IPS-18a (cell line): ENCODE data around the gene GPER1.
"Not testable (repeated sequence)": the region's sequence is repeated elsewhere in the genome, so short reads cannot be mapped to it uniquely, and the experiment has no call there.

Experiments used
- H3K27ac ChIP-seq: one replicate; pipeline ENCODE4 v1.5.1; 2013; ENCODE audit warnings: low read length
- H3K27me3 ChIP-seq: one replicate; pipeline ENCODE4 v1.6.1; 2013; ENCODE audit warnings: mild to moderate bottlenecking, low read length; ENCODE audit not compliant: control insufficient read depth, insufficient read depth
- H3K36me3 ChIP-seq: one replicate; pipeline ENCODE4 v1.6.1; 2013; ENCODE audit warnings: low read depth, low read length; ENCODE audit not compliant: control insufficient read depth
- H3K4me1 ChIP-seq: one replicate; pipeline ENCODE4 v1.6.1; 2013; ENCODE audit warnings: low read depth, low read length; ENCODE audit not compliant: control insufficient read depth
- H3K4me3 ChIP-seq: one replicate; pipeline ENCODE4 v1.5.1; 2013; ENCODE audit warnings: low read length
- H3K9ac ChIP-seq: one replicate; pipeline ENCODE4 v1.6.1; 2013; ENCODE audit warnings: mild to moderate bottlenecking, low read length, moderate library complexity
- H3K9me3 ChIP-seq: one replicate; pipeline ENCODE4 v1.6.1; 2013; ENCODE audit warnings: low read depth, low read length; ENCODE audit not compliant: control insufficient read depth

The GPER1 gene

GRCh38 chr7:1087952-1088920 lies at the start of gene GPER1:
Gene GPER1, plus strand, starts transcription at chr7:1088113. Its CDS starts 3,616 bp downstream, at chr7:1091729.
- Histone ChIP-seq H3K27me3 (no peaks in the 10 kb centered on the region), H3K4me1 (peaks cover 11% of the 10 kb centered on the region), H3K9me3 (no peaks in the 10 kb centered on the region), H3K36me3 (no peaks in the 10 kb centered on the region), H3K9ac (peak within 1 kb of the TSS; percentile 3), H3K4me3 (peak within 1 kb of the TSS; percentile 55), H3K27ac (no peak within 1 kb of the TSS)

GRCh38 chr7:1040233-1040632 lies 47.7 kb upstream of the GPER1 start:
- H3K9me3 ChIP-seq, H3K27ac ChIP-seq, H3K9ac ChIP-seq, H3K36me3 ChIP-seq, H3K4me3 ChIP-seq, H3K27me3 ChIP-seq: not testable (repeated sequence)
- peaks cover 14% of the 10 kb centered on the region for H3K4me1 ChIP-seq

- Histone ChIP-seq H3K9me3 (no peaks in the 10 kb centered on the region), H3K9ac (no peak overlapping the region), H3K27ac (no peak overlapping the region), H3K4me1 (peaks cover 16% of the 10 kb centered on the region), H3K36me3 (no peaks in the 10 kb centered on the region), H3K4me3 (no peak overlapping the region), H3K27me3 (no peaks in the 10 kb centered on the region)
Measured at GRCh38 chr7:1040790-1041189, 47.1 kb upstream of the GPER1 start.

- H3K36me3 ChIP-seq, result no peaks in the 10 kb centered on the region
- H3K4me1 ChIP-seq, result peaks cover 16% of the 10 kb centered on the region
- H3K27me3 ChIP-seq, result no peaks in the 10 kb centered on the region
- no peak overlapping the region for H3K27ac ChIP-seq
- H3K9me3 ChIP-seq, result no peaks in the 10 kb centered on the region
- H3K9ac ChIP-seq, result no peak overlapping the region
- no peak overlapping the region for H3K4me3 ChIP-seq
Measured at GRCh38 chr7:1041551-1042491, 46.1 kb upstream of the GPER1 start.

- no peaks in the 10 kb centered on the region for H3K27me3 ChIP-seq
- no peak overlapping the region for H3K27ac ChIP-seq
- no peak overlapping the region for H3K4me3 ChIP-seq
- H3K9ac ChIP-seq, result no peak overlapping the region
- no peaks in the 10 kb centered on the region for H3K36me3 ChIP-seq
- peaks cover 16% of the 10 kb centered on the region for H3K4me1 ChIP-seq
- no peaks in the 10 kb centered on the region for H3K9me3 ChIP-seq
Measured at GRCh38 chr7:1042492-1042833, 45.5 kb upstream of the GPER1 start.

GRCh38 chr7:1043552-1044188 lies 44.2 kb upstream of the GPER1 start:
- H3K27me3 ChIP-seq, result no peaks in the 10 kb centered on the region
- H3K27ac ChIP-seq, result peak overlapping the region; percentile 60
- H3K4me1 ChIP-seq, result peaks cover 16% of the 10 kb centered on the region
- peak overlapping the region; percentile 70 for H3K9ac ChIP-seq
- H3K36me3 ChIP-seq, result no peaks in the 10 kb centered on the region
- H3K9me3 ChIP-seq, result no peaks in the 10 kb centered on the region
- H3K4me3 ChIP-seq, result peak overlapping the region; percentile 54

GRCh38 chr7:1044189-1045068 lies 43.5 kb upstream of the GPER1 start, which contains the start of gene GPR146:
Gene GPR146, plus strand, starts transcription at chr7:1044546. Its CDS starts 12,970 bp downstream, at chr7:1057516.
- Histone ChIP-seq H3K27me3 (no peaks in the 10 kb centered on the region), H3K27ac (peak within 1 kb of the TSS; percentile 60), H3K4me1 (peaks cover 16% of the 10 kb centered on the region), H3K4me3 (peak within 1 kb of the TSS; percentile 57), H3K9ac (peak within 1 kb of the TSS; percentile 70), H3K9me3 (no peaks in the 10 kb centered on the region), H3K36me3 (no peaks in the 10 kb centered on the region)

GRCh38 chr7:1045069-1046063 lies 42.5 kb upstream of the GPER1 start:
- no peak overlapping the region for H3K9ac ChIP-seq
- peak overlapping the region; percentile 57 for H3K4me3 ChIP-seq
- H3K9me3 ChIP-seq, result no peaks in the 10 kb centered on the region
- no peak overlapping the region for H3K27ac ChIP-seq
- peaks cover 16% of the 10 kb centered on the region for H3K4me1 ChIP-seq
- H3K27me3 ChIP-seq, result no peaks in the 10 kb centered on the region
- no peaks in the 10 kb centered on the region for H3K36me3 ChIP-seq

- Histone ChIP-seq H3K9ac (no peak overlapping the region), H3K4me3 (no peak overlapping the region), H3K27ac (no peak overlapping the region)
Measured at GRCh38 chr7:1046722-1047679, 40.9 kb upstream of the GPER1 start.

More at GRCh38 chr7:1046722-1047679, 40.9 kb upstream of the GPER1 start:
- H3K36me3 ChIP-seq, result no peaks in the 10 kb centered on the region
- H3K9me3 ChIP-seq, result no peaks in the 10 kb centered on the region
- H3K4me1 ChIP-seq, result peaks cover 16% of the 10 kb centered on the region
- H3K27me3 ChIP-seq, result no peaks in the 10 kb centered on the region
